ENCODE data around the gene NDUFAB1. TPM values are rescaled to one million over a fixed set of nuclear protein-coding genes. Genes with fewer than 3 reads are reported as not detected.

The NDUFAB1 gene
- total RNA-seq, 1 experiment from 2014 or later: 166 TPM

DNA sequence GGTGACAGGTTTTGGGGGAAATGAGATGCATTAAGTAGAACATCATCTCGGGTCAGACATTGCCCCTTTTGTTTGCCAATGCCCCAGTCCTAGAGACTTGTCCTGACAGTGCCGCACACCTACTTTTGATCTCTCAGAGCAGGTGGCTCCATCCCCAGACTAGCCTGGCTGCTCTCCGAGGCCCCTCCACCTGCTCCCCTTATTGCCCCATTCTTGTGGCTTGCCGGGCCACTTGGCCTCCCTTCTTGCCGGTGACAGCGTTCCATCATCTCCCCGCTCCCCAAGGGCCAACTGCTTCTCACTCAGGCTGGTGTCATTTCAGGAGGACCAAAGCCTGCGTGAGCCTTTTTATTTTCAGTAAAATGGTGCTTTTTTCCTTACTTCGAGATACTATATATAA lies 23.7 kb downstream of the NDUFAB1 start:
- BruUV-seq (replicated peaks): no TSS peak
- no peak for ATAC-seq
- Histone ChIP-seq H3K27ac (ENCODE audit: low read length) (no peak overlapping the region), H3K36me3 (ENCODE audit: control insufficient read depth, insufficient read depth, low read length) (peaks cover 20% of the 10 kb centered on the region), H3K4me3 (ENCODE audit: low read depth in 2 of 2, low read length in 2 of 2) (no peak overlapping the region), H3K27me3 (ENCODE audit: control insufficient read depth, insufficient read depth, low read length) (no peaks in the 10 kb centered on the region), H3K4me1 (ENCODE audit: control insufficient read depth, insufficient read depth, low read length) (no peaks in the 10 kb centered on the region), H3K9me3 (ENCODE audit: control insufficient read depth, insufficient read depth, low read depth, low read length) (no peaks in the 10 kb centered on the region)
- ChIA-PET POLR2A (no interaction called here), CTCF (no interaction called here)
- no peak for DNase-seq (ENCODE audit: low read depth, low spot score)
- in situ Hi-C loops (cut with HindIII; ENCODE audit: low pct_unique_long_range_greater_than_20kb, low sequenced_read_pairs): no loop called here
- intact Hi-C loops (cut with micrococcal nuclease; ENCODE audit: unreplicated experiment): no loop called here
- TF ChIP-seq, protein P1, sequence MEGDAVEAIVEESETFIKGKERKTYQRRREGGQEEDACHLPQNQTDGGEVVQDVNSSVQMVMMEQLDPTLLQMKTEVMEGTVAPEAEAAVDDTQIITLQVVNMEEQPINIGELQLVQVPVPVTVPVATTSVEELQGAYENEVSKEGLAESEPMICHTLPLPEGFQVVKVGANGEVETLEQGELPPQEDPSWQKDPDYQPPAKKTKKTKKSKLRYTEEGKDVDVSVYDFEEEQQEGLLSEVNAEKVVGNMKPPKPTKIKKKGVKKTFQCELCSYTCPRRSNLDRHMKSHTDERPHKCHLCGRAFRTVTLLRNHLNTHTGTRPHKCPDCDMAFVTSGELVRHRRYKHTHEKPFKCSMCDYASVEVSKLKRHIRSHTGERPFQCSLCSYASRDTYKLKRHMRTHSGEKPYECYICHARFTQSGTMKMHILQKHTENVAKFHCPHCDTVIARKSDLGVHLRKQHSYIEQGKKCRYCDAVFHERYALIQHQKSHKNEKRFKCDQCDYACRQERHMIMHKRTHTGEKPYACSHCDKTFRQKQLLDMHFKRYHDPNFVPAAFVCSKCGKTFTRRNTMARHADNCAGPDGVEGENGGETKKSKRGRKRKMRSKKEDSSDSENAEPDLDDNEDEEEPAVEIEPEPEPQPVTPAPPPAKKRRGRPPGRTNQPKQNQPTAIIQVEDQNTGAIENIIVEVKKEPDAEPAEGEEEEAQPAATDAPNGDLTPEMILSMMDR (IDR thresholded peaks at IDR 0.05): no peak
- TF ChIP-seq, protein P2, sequence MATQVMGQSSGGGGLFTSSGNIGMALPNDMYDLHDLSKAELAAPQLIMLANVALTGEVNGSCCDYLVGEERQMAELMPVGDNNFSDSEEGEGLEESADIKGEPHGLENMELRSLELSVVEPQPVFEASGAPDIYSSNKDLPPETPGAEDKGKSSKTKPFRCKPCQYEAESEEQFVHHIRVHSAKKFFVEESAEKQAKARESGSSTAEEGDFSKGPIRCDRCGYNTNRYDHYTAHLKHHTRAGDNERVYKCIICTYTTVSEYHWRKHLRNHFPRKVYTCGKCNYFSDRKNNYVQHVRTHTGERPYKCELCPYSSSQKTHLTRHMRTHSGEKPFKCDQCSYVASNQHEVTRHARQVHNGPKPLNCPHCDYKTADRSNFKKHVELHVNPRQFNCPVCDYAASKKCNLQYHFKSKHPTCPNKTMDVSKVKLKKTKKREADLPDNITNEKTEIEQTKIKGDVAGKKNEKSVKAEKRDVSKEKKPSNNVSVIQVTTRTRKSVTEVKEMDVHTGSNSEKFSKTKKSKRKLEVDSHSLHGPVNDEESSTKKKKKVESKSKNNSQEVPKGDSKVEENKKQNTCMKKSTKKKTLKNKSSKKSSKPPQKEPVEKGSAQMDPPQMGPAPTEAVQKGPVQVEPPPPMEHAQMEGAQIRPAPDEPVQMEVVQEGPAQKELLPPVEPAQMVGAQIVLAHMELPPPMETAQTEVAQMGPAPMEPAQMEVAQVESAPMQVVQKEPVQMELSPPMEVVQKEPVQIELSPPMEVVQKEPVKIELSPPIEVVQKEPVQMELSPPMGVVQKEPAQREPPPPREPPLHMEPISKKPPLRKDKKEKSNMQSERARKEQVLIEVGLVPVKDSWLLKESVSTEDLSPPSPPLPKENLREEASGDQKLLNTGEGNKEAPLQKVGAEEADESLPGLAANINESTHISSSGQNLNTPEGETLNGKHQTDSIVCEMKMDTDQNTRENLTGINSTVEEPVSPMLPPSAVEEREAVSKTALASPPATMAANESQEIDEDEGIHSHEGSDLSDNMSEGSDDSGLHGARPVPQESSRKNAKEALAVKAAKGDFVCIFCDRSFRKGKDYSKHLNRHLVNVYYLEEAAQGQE (IDR thresholded peaks at IDR 0.05; ENCODE audit: insufficient read depth in 1 of 2, low read depth in 2 of 2, low read length in 1 of 2): no peak
- no peak for TF ChIP-seq POLR2AphosphoS5 (IDR thresholded peaks at IDR 0.05; ENCODE audit: low read depth, low read length)
- TF ChIP-seq TCF7L2 (IDR thresholded peaks at IDR 0.05; ENCODE audit: low read depth, low read length): no peak
- no peak for TF ChIP-seq SIN3A (IDR thresholded peaks at IDR 0.05; ENCODE audit: borderline replicate concordance, insufficient read depth, low read depth, low read length)

DNA sequence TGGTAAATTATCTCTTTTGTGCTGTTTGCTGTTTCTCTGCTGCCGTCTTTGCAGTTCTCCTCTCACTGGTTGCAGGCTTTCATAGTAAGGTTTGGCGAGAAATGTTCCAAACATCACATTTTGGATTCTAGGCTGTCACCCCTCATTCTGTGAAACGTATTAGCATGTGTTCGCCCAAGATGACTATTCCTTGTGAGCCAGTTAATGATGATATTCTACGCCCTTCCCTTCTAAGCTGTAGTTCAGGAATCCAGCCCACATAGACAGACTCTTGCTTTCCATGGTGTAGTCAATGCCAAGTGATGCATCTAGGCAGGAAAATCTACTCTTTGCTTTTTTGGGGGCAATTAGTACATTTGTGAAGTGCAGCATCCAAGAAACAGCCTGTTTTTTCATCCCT lies 24.2 kb downstream of the NDUFAB1 start:
- TF ChIP-seq POLR2AphosphoS5 (IDR thresholded peaks at IDR 0.05; ENCODE audit: low read depth, low read length) (no peak), TCF7L2 (IDR thresholded peaks at IDR 0.05; ENCODE audit: low read depth, low read length) (no peak), SIN3A (IDR thresholded peaks at IDR 0.05; ENCODE audit: borderline replicate concordance, insufficient read depth, low read depth, low read length) (no peak)
- TF ChIP-seq, protein P1 (IDR thresholded peaks at IDR 0.05): no peak
- TF ChIP-seq, protein P2 (IDR thresholded peaks at IDR 0.05; ENCODE audit: insufficient read depth in 1 of 2, low read depth in 2 of 2, low read length in 1 of 2): no peak
- ATAC-seq: no peak
- Histone ChIP-seq H3K4me1 (ENCODE audit: control insufficient read depth, insufficient read depth, low read length) (no peaks in the 10 kb centered on the region), H3K27me3 (ENCODE audit: control insufficient read depth, insufficient read depth, low read length) (no peaks in the 10 kb centered on the region), H3K27ac (ENCODE audit: low read length) (no peak overlapping the region), H3K36me3 (ENCODE audit: control insufficient read depth, insufficient read depth, low read length) (peaks cover 22% of the 10 kb centered on the region), H3K9me3 (ENCODE audit: control insufficient read depth, insufficient read depth, low read depth, low read length) (no peaks in the 10 kb centered on the region), H3K4me3 (ENCODE audit: low read depth in 2 of 2, low read length in 2 of 2) (no peak overlapping the region)
- intact Hi-C loops (cut with micrococcal nuclease; ENCODE audit: unreplicated experiment): no loop called here
- ChIA-PET POLR2A (interaction anchor here (0.6 kb wide), 1 partner anchor 117 kb away, joined by 4 read pairs; no protein-coding TSS in a partner anchor), CTCF (no interaction called here)
- BruUV-seq (replicated peaks): no TSS peak
- DNase-seq (ENCODE audit: low read depth, low spot score): no peak
- in situ Hi-C loops (cut with HindIII; ENCODE audit: low pct_unique_long_range_greater_than_20kb, low sequenced_read_pairs): no loop called here

All from Panc1 (cell line).